Trophoblast cell (in vitro differentiated cells and primary cell): ENCODE results near the gene WNT9A.

ENCODE experiments used
- DNase-seq, 2 donors: peaks; one replicate each; pipeline ENCODE4 v3.0.0-alpha.2; 2016
- H2AFZ ChIP-seq: 2 replicates; pipeline ENCODE4 v1.6.1; 2013; ENCODE audit warnings: low read length, moderate library complexity, mild to moderate bottlenecking; ENCODE audit not compliant: insufficient read depth, poor library complexity
- H2AK5ac ChIP-seq: 2 replicates; pipeline ENCODE4 v1.6.1; 2013; ENCODE audit warnings: mild to moderate bottlenecking, low read length
- H2BK120ac ChIP-seq: 2 replicates; pipeline ENCODE4 v1.6.1; 2013; ENCODE audit warnings: low read length, mild to moderate bottlenecking, moderate library complexity; ENCODE audit not compliant: insufficient read depth, poor library complexity
- H2BK12ac ChIP-seq: 2 replicates; pipeline ENCODE4 v1.6.1; 2013; ENCODE audit warnings: mild to moderate bottlenecking, low read length, moderate library complexity
- H2BK5ac ChIP-seq: 2 replicates; pipeline ENCODE4 v1.6.1; 2013; ENCODE audit warnings: low read length, low read depth, moderate library complexity, mild to moderate bottlenecking; ENCODE audit not compliant: poor library complexity
- H3K14ac ChIP-seq: 2 replicates; pipeline ENCODE4 v1.6.1; 2013; ENCODE audit warnings: mild to moderate bottlenecking, low read length
- H3K18ac ChIP-seq: 2 replicates; pipeline ENCODE4 v1.6.1; 2013; ENCODE audit warnings: mild to moderate bottlenecking, low read length
- H3K23ac ChIP-seq: 2 replicates; pipeline ENCODE4 v1.6.1; 2013; ENCODE audit warnings: low read length
- H3K27ac ChIP-seq: 2 replicates; pipeline ENCODE4 v1.5.1; 2013; ENCODE audit warnings: low read depth, mild to moderate bottlenecking, inconsistent platforms, low read length, moderate library complexity
- H3K27me3 ChIP-seq: 2 replicates; pipeline ENCODE4 v1.6.1; 2013; ENCODE audit warnings: inconsistent platforms, mild to moderate bottlenecking, low read length, moderate library complexity; ENCODE audit not compliant: insufficient read depth
- H3K36me3 ChIP-seq, 2 experiments: 1 replicate in 1 of 2; 2 replicates in 1 of 2; pipeline ENCODE4 v1.6.1; 2013; ENCODE audit warnings: low read length in 2 of 2, mild to moderate bottlenecking in 2 of 2, moderate library complexity in 1 of 2; ENCODE audit not compliant: insufficient read depth in 2 of 2, control insufficient read depth in 1 of 2
- H3K4ac ChIP-seq: 2 replicates; pipeline ENCODE4 v1.6.1; 2013; ENCODE audit warnings: low read depth, mild to moderate bottlenecking, low read length, moderate library complexity
- H3K4me1 ChIP-seq, 2 experiments: 1 replicate in 1 of 2; 2 replicates in 1 of 2; pipeline ENCODE4 v1.6.1; 2013; ENCODE audit warnings: low read length in 2 of 2, mild to moderate bottlenecking in 2 of 2, moderate library complexity in 1 of 2; ENCODE audit not compliant: insufficient read depth in 2 of 2, control insufficient read depth in 1 of 2
- H3K4me2 ChIP-seq: 2 replicates; pipeline ENCODE4 v1.6.1; 2013; ENCODE audit warnings: inconsistent platforms, mild to moderate bottlenecking, low read length, moderate library complexity
- H3K4me3 ChIP-seq: 2 replicates; pipeline ENCODE4 v1.5.1; 2013; ENCODE audit warnings: mild to moderate bottlenecking, low read depth, low read length, inconsistent platforms
- H3K79me1 ChIP-seq: one replicate; pipeline ENCODE4 v1.6.1; 2013; ENCODE audit warnings: low read length
- H3K79me2 ChIP-seq: 2 replicates; pipeline ENCODE4 v1.6.1; 2013; ENCODE audit warnings: low read length, mild to moderate bottlenecking; ENCODE audit not compliant: control insufficient read depth, insufficient read depth, poor library complexity
- H3K9ac ChIP-seq: 2 replicates; pipeline ENCODE4 v1.6.1; 2013; ENCODE audit warnings: mild to moderate bottlenecking, low read length
- H3K9me3 ChIP-seq: 2 replicates; pipeline ENCODE4 v1.6.1; 2013; ENCODE audit warnings: low read depth, mild to moderate bottlenecking, control low read depth, inconsistent platforms, low read length; ENCODE audit not compliant: insufficient read depth
- H4K12ac ChIP-seq: 2 replicates; pipeline ENCODE4 v1.6.1; 2013; ENCODE audit warnings: low read depth, mild to moderate bottlenecking, low read length, moderate library complexity
- H4K8ac ChIP-seq: 2 replicates; pipeline ENCODE4 v1.6.1; 2013; ENCODE audit warnings: low read depth, mild to moderate bottlenecking, low read length, moderate library complexity
- H4K91ac ChIP-seq: one replicate; pipeline ENCODE4 v1.6.1; 2013; ENCODE audit warnings: low read depth, mild to moderate bottlenecking, low read length, moderate library complexity
- WGBS: extraction: QIAGEN DNeasy Blood & Tissue Kit; methylation state at CpG from one replicate; pipeline ENCODE4 v1.1.7; 2013; ENCODE audit warnings: missing lambda C conversion rate; ENCODE audit not compliant: insufficient read length, insufficient coverage; ENCODE audit errors: extremely low coverage; 5-methylcytosine and 5-hydroxymethylcytosine counted together

Gene WNT9A

GRCh38 chr1:227913396-227913763, 34.4 kb downstream of the WNT9A start:
- Histone ChIP-seq H3K4me2 (no peak overlapping the region), H3K4ac (no peak overlapping the region), H3K79me1 (peaks cover 27% of the 10 kb centered on the region), H4K8ac (no peak overlapping the region), H4K91ac (peak overlapping the region; percentile 10), H3K27ac (no peak overlapping the region), H3K4me3 (no peak overlapping the region), H3K79me2 (peaks cover 3% of the 10 kb centered on the region), H3K9me3 (peaks cover 3% of the 10 kb centered on the region), H4K12ac (no peak overlapping the region), H3K36me3 (peaks cover 0 to 2% of the 10 kb centered on the region in 2 experiments), H2BK12ac (no peak overlapping the region), H3K27me3 (no peaks in the 10 kb centered on the region), H2BK120ac (no peak overlapping the region), H3K23ac (no peak overlapping the region), H3K9ac (no peak overlapping the region), H2AFZ (no peak overlapping the region), H3K14ac (no peak overlapping the region), H3K4me1 (peaks cover 34 to 55% of the 10 kb centered on the region in 2 experiments), H2AK5ac (no peak overlapping the region), H3K18ac (no peak overlapping the region), H2BK5ac (no peak overlapping the region)
- no CpG with 5 or more reads among the region's 5 CpGs for WGBS
- DNase-seq, result no peak

- Histone ChIP-seq H3K4me2 (no peak overlapping the region), H3K79me1 (peaks cover 27% of the 10 kb centered on the region), H3K4ac (no peak overlapping the region), H3K9me3 (peaks cover 3% of the 10 kb centered on the region), H2AFZ (no peak overlapping the region), H3K36me3 (no peaks in the 10 kb centered on the region), H2BK12ac (peak overlapping the region; percentile 16), H2AK5ac (no peak overlapping the region), H3K79me2 (peaks cover 3% of the 10 kb centered on the region), H3K27ac (no peak overlapping the region), H3K4me3 (no peak overlapping the region), H2BK120ac (no peak overlapping the region), H4K8ac (no peak overlapping the region), H3K9ac (no peak overlapping the region), H2BK5ac (no peak overlapping the region), H3K18ac (no peak overlapping the region), H4K12ac (no peak overlapping the region), H3K23ac (no peak overlapping the region), H3K4me1 (peaks cover 34 to 54% of the 10 kb centered on the region in 2 experiments), H3K14ac (no peak overlapping the region), H4K91ac (no peak overlapping the region), H3K27me3 (no peaks in the 10 kb centered on the region)
- no CpG with 5 or more reads among the region's 14 CpGs for WGBS
- DNase-seq, result no peak
Observed at GRCh38 chr1:227912866-227913265, 34.9 kb downstream of the WNT9A start.

- no peak overlapping the region for H3K23ac ChIP-seq
- peaks cover 3% of the 10 kb centered on the region for H3K79me2 ChIP-seq
- no peak overlapping the region for H3K4me3 ChIP-seq
- no peak overlapping the region for H3K4me2 ChIP-seq
- peak overlapping the region; percentile 20 for H2BK12ac ChIP-seq
- H3K14ac ChIP-seq, result no peak overlapping the region
- H4K91ac ChIP-seq, result peak overlapping the region; percentile 34
- no peak overlapping the region for H4K8ac ChIP-seq
- WGBS, result no CpG with 5 or more reads among the region's 8 CpGs
- H3K9ac ChIP-seq, result no peak overlapping the region
- H2AFZ ChIP-seq, result no peak overlapping the region
- H3K9me3 ChIP-seq, result no peaks in the 10 kb centered on the region
- H2BK5ac ChIP-seq, result peak overlapping the region; percentile 8
- peaks cover 23% of the 10 kb centered on the region for H3K79me1 ChIP-seq
- no peaks in the 10 kb centered on the region for H3K36me3 ChIP-seq
- H2BK120ac ChIP-seq, result peak overlapping the region; percentile 31
- H3K18ac ChIP-seq, result no peak overlapping the region
- peak overlapping the region; percentile 39 for H3K27ac ChIP-seq
- no peak overlapping the region for H3K4ac ChIP-seq
- H4K12ac ChIP-seq, result no peak overlapping the region
- no peak overlapping the region for H2AK5ac ChIP-seq
- no peak for DNase-seq
- H3K4me1 ChIP-seq, result peaks cover 25 to 39% of the 10 kb centered on the region in 2 experiments
- H3K27me3 ChIP-seq, result no peaks in the 10 kb centered on the region
Observed at GRCh38 chr1:227911376-227911775, 36.4 kb downstream of the WNT9A start.

GRCh38 chr1:227910511-227911153, 37.1 kb downstream of the WNT9A start:
- H3K9me3 ChIP-seq, result no peaks in the 10 kb centered on the region
- peak overlapping the region; percentile 40 for H4K91ac ChIP-seq
- H3K36me3 ChIP-seq, result no peaks in the 10 kb centered on the region
- H3K4me3 ChIP-seq, result no peak overlapping the region
- peaks cover 3% of the 10 kb centered on the region for H3K79me2 ChIP-seq
- peak overlapping the region; percentile 31 for H3K18ac ChIP-seq
- H2AFZ ChIP-seq, result no peak overlapping the region
- H3K27me3 ChIP-seq, result no peaks in the 10 kb centered on the region
- peak overlapping the region; percentile 5 for H2BK12ac ChIP-seq
- no peak overlapping the region for H2AK5ac ChIP-seq
- no peak overlapping the region for H3K23ac ChIP-seq
- H3K14ac ChIP-seq, result peak overlapping the region; percentile 31
- peaks cover 17 to 32% of the 10 kb centered on the region in 2 experiments for H3K4me1 ChIP-seq
- H3K4ac ChIP-seq, result no peak overlapping the region
- no peak overlapping the region for H3K9ac ChIP-seq
- no peak overlapping the region for H4K12ac ChIP-seq
- H2BK5ac ChIP-seq, result peak overlapping the region; percentile 10
- WGBS, result no CpG with 5 or more reads among the region's 10 CpGs
- peak overlapping the region; percentile 54 for H2BK120ac ChIP-seq
- DNase-seq, result peak in 1 of 2 donors; percentile 15
- peak overlapping the region; percentile 30 for H3K4me2 ChIP-seq
- H3K27ac ChIP-seq, result peak overlapping the region; percentile 87
- H4K8ac ChIP-seq, result peak overlapping the region; percentile 42
- H3K79me1 ChIP-seq, result peaks cover 20% of the 10 kb centered on the region
